HG03196 (cell line): ENCODE results near the gene TMCC2.

Experiments
- ATAC-seq: cut with Tn5 transposase; IDR thresholded peaks from one replicate; pipeline ENCODE4 v1.9.1; 2021; ENCODE audit not compliant: unreplicated experiment

TMCC2 gene

DNA sequence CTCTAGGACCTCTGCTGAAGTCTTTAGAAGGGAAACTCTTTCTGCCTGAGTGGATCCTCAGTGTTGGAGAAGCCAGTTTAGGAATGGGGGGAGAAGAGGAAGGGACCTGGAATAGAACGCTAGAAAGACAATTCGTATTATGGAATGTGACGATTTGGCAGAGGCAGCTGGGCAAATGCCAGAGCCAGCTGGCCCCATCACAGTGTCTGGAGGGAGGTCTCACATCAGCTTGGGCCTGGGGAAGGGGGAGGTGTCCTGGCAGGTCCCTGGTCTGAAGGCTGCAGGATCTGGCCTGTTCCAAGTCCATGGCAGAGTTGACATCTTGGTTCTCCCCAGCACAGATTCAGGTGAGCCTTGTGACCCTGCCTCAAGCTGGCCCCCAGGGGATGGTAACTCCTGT is 11.3 kb downstream of the TMCC2 start:
- ATAC-seq = no peak

DNA sequence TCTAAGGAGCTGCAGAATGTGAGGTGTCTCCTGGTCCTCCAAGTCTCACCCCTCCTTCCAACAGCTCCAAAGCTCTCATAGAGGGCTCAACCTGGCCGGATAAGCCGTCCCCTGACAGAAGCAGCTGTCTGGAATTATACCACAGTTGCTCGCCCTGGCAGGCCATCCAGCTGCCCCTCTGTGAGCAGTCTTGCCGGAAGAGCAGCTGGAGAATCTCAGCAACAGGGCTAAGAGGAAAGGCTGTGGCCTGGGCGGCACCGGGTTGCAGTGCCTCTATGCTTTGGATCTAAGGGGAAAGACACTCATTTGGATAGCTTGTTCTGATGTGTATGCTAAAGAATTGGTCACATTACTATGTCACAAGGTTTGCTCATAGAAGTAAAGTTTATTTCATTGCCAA is 12.4 kb downstream of the TMCC2 start:
- ATAC-seq = no peak

DNA sequence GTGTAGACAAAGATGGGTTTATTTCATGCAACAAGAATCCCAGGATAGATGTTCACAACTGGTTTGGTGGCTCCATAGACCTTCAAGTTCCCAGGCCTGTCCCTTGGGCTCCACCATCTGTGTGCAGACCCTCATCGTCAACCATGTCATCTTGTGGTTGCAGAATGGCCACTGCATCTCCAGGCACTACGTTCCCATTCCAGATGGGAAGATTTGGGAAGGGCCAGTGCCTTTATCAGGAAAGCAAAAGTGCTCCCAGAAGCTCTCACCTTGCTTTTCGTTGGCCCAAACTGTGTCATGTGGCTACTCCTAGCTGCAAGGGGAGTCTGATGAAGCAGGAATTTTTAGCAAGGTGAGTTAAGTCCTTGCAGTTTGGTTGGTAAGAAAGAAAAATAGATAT is 12.8 kb downstream of the TMCC2 start:
- no peak for ATAC-seq

DNA sequence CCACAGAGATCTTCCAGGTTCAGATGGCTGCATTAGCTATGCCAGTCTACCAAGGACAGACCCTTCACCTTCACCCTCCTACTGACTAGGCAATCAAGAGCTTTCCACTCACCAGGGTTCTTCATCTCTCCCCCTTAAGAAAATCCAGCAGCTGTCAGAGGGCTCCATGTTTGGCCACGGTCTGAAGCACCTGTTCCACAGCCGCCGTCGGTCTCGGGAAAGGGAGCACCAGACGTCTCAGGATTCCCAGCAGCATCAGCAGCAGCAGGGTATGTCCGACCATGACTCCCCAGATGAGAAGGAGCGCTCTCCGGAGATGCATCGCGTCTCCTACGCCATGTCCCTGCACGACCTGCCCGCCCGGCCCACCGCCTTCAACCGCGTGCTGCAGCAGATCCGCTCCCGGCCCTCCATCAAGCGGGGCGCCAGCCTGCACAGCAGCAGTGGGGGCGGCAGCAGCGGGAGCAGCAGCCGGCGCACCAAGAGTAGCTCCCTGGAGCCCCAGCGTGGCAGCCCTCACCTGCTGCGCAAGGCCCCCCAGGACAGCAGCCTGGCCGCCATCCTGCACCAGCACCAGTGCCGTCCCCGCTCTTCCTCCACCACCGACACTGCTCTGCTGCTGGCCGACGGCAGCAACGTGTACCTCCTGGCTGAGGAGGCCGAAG is 13.8 kb downstream of the TMCC2 start:
- no peak for ATAC-seq

DNA sequence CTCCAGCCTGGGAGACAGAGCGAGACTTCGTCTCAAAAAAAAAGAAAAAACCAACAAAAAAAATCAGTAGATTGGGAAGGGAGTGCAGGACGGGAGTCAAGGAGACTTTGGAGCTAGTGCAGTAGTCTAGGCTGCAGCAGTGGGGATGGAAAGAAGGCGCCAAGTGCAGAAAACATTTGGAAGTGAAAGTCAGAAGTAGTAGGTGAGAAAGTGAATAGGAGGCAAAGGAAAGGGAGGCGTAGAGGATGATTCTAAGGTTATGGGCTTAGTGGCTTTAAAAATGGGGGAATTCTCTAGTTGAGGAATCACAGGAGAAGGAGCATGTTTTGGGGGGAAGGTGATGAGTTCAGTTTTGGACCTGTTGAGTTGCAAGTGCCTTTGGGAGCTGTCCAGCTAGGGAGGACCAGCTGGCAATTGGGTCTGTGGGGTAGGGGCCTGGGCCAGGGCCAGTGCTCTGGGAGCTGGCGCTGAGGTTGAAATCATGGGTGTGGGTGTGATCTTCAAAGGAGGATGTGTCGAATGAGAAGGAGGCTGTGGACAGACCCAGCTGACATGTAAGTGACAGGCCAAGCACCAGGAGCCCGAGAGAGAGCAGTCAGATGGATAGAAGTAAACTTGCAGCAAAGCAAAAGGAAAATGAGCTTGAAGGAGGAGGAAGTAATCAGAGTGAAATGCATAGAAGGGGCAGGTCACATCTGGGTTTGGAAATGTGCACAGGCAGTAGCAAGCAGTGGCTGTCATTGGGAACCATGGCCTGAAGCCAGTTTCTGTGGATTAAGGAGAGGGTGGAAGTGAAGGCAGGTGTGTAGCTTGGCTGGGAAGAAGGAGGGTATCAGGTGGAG is 15.8 kb downstream of the TMCC2 start:
- no peak for ATAC-seq

DNA sequence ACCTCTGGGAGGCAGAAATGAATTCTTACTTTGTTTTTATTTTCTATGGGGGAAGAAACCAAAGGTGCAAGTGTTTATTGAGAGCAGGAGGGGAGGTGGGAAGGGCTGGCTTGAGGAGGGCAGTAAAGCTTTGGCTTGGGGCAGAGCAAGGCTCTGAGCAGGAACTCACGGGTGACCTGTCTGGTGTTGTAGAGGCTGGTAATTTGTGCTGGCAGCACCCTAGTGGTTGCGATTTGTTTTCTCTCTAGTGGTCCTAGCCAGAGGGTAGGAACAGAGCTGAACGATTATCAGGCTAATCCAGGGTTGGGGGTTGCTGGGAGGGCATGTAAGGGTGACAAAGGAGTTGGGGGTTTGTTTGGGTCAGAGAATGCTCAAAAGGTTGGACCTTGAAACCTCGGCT is 16.6 kb downstream of the TMCC2 start:
- ATAC-seq = no peak

DNA sequence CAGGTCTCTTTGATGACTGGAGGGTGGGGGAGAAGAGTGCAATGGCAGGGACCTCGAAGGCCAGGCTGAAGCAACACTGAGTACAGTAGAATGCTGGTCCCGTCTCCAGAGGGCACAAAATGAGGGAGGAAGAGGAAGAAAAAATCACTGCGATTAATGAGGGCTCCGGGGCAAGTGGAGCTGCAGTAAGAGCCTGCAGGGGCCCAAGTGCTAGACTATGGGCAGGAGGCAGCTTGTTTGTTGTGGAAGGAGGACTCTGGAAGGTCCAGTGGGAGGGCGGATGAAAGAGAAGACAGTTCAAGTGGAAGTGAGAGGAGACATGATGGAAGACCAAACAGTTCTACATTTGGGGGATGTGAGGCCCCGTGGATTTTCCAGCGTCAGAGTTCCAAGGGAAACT is 17.4 kb downstream of the TMCC2 start:
- no peak for ATAC-seq

DNA sequence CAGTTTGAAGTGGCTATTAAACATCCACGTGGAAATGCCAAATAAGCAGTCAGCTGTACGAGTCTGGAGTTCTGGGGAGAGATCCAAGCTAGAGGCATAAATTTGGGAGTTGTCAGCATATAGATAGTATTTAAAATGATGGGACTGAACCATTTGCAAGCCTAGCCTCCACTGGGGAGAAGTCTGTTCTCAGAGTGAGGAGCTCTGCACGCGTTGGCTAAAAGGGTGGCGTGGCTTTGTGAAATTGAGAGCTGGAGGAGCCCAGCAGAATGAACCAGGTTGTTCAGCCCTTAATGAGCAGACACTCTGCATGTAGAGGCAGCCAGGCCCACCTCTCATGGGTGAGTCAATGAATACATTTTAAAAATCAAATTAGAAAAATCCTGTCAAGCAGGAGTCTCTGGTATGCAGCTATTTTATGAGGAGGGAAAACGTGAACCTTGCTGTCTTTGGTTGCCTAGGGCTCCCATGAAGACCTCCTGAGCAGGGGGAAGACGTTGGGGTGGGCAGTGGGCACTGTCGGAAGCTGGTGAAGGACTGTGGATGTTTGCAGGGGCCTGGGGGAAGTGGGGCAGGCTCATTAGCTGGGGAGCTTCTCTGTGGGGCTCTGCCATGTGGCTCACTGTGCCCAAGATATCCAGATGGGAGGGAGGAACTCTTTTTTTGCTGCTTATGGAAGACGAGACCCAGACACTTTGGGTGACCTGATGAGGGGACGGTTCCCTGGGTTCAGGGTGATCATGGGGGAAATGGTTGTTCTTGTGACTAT is 18.8 kb downstream of the TMCC2 start:
- ATAC-seq = no peak

DNA sequence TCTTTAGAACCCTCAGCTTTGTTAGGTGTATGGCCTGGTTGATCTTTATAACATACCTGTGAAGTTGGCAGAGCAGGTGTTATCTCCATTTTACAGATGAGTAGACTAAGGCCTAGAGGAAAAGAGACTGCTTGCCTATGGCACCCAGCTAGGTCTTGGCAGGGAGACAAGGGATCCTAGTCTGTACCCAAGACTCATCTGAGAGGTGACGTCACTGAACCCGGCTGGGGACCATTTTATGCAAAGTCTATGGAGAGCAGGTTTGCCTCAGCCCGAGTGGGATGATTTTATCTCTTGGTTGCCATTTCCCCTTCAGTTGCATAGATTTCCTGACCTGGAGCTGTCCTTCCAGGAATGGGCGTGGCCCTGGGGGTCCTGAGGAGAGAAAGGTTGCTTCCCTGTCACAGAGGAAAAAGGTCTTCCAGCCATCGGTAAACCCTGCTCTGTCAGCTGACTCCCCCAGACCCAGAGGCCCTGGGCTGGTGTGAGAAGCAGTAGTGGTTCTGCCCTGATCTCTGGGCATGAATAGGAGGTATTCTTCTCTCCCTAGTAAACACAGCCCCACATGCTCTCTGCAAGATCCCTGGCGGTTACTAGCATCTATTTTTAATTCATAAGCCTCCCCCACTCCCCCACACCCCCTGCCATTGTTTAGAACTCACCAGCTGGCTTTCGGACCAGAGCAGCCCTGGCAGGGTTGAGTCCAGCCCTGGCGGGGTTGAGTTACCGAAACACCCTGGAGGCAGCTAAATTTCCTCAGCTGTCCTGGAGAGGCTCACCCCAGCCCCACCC is 19.6 kb downstream of the TMCC2 start:
- no peak for ATAC-seq

DNA sequence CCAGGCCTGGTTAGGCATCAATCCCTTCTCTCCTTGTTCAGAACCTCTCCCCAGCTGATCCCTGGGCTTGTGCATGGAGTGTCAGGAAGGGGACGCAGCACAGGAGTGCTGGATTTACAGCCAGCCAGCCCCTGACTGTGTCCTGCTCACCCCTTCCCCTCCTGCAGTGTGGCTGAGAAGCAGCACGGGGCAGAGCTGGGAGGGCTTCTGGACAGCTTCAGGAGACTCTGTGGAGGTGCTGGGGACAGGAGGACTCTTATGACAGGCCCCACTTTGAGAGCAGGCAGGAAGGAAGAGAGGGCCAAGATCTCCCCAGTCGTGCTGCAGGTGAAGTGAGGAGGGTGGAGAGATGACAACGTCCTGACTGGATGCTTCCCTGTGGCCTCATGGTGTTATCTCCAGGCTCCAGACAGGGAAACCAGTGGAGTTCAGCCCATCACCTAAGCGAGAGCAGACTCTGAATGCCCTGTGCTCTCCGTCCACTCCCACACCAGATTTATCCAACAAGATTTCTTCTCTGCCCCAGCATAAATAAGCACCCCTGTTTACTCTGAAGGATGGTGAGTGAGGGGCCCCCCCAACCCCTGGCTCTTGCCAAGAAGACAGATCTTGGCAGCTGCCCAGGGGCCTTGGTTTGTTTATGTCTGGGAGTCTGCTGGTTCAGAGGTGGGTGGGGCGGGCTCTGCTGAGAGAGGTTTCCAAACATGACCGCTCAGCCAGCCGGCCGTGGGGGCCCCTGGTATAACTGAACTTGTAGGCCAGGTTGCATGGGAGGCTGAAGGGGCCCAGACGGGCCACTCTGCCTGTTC is 21.3 kb downstream of the TMCC2 start:
- no peak for ATAC-seq

DNA sequence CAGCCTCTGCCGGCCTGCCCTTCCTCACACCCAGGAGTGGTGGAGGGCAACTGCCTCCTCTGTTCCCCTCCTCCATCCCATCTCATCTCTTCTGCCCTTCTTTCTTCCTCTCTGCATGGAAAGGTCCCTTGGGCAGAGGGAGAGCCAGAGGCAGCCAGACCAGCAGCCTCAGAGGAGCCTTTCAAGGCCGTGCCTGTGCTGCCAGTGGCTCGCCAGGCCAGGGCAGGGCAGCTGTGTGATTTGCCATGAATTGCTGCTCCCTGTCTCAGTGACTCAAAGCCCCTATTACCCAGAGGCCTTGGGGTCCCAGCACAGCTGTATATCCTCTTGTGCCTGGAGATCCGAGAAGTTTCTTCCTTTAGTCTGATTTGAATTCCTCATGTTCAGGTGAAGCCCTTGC is 21.9 kb downstream of the TMCC2 start:
- ATAC-seq = no peak

DNA sequence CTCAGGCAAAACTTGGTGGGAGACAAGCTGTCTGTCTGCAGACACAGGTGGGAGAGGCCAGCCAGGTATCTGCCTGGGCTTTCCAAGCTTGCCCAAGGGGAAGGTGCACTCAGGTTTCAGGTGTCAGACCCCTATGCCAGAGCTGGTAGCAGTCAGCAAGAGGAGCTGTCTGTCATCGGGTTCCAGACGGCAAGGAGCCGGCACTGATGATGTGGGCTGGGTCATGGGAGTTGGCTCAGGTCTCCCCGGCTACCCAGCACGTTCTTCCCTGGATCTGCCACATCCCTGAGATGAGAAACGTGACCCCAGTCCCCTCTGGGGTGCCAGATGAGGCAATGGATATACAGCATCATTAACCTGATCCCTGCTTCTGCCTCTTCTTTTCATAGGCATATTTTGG is 23.0 kb downstream of the TMCC2 start:
- ATAC-seq = no peak

DNA sequence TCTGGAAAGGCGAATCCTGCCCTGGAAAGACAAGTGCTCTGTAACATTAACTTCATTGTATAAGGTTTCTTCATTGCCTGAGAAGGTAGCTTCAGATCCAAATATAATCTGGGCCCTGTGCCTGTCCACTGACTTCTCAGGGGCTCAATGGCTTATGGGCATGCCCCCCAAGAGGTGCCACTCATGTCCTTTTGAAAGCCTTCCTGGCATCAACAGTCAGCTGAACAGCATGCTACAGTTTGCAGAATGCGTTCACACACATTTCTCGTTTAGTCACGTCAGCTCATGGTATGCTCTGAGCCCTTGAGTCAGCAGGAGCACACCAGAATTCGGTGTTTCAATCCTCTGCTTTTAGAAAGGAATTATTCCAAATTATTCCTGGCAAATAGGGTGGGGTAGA is 23.8 kb downstream of the TMCC2 start:
- ATAC-seq = no peak

DNA sequence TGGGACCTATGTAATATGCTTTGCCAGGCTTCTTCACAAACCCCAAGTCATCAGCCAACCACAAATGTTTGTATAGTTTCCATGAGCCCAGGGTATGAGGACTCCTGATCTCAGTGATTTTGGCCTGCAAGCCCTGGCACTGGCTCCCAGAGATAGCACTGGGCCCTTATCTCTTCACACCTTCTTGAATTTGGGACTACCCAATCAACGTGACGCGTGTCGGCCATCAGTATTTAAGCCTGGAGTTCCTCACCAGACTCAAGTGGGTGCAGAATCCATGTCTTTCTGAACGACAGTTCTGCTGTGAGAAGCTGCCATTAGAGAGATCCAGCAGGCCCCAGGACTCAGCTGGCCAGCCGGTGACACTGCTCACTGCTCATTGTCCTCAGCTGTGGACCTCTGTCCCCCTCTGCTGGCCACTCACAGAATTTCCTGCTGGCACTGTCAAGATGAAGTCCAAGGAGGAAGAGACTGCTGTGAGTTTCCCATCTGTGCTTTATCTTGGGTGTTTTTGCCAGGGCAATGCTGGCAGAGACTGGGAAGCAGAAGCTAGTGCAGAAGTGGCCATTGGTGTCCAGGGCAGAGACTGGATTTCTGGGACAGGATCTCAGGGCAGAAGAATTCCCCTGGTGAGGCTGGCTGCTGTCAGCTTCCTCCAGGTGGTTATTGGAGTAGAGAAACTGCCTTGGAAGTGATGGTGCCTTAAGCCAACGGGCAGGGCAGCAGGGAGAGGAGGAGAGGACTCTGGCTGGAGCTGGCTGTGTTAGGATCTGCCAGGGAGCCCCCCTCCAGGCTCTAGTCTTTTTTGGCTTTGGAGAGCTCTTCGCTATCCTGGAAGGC is 28.4 kb downstream of the TMCC2 start:
- ATAC-seq = no peak

DNA sequence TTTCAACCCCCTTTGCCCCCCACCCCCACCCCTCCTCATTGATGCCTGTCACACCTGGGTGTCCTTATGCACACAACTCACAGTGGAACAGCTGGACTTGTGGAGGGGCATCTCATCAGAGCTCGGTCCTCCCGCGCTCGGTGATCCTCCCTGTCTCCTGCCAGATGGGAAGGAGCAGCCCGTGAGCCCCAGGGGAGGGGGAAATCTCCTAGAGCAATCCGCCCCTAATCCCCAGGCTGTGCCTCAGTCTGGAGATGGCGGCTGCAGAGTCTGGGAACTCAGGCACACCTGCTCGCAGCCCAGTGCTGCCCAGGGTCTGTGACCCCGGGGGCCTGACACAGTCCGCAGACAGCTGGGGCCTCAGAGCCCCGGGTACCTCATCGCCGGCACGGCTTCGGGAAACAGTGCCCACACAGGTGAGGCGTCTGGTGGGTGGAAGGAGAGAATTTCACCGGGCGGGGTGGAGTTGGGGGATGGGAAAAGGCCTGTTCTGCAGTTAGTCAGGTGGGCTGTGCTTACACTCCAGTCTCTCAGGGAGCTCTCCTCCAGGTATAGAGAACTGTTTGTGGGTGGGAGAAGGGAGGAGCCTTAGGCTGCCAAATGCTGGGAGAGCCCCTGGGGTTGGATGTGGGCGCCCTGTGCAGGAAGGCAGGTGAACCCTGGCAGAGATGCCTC is 29.3 kb downstream of the TMCC2 start:
- ATAC-seq = no peak

DNA sequence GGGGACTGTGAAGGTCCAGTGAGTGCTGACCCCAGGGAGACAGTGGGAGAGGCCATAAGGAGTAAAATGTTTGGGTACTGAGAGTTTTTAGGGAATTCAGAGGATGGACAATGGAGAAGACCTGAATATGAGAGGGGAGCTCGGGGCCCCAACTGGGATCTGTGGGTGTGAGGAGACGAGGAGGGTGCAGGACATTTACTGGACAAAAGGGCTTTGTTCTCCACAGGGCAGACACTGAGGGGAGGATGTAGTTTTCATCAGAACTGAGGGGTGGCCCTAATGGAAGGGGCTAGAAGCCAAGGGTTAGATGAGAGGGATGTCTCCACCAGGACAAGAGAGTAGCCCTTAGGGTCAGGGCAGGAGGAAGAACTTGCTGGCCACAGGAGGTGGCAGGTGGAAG is 30.0 kb downstream of the TMCC2 start:
- ATAC-seq = no peak

DNA sequence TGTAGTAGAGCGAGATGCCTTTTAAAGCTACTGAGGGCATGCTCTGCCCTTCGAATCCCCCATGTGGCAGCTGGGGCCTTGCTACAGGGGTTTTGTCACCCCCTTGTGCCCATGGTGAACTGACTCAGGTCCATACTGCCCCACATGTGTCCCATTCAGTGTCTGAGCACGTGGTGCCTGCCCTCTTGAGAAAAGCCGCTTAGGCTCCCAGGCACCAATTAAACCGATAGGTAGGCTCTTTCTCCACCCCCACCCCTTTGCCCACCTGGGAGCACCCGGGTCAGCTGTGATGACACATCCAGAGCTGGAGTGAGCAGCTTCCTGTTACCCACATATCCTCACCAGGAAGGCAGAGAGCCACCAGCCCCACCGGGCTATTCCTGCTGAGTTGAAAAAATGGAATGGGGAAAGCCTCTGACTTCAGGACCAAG is 30.5 kb downstream of the TMCC2 start:
- no peak for ATAC-seq

DNA sequence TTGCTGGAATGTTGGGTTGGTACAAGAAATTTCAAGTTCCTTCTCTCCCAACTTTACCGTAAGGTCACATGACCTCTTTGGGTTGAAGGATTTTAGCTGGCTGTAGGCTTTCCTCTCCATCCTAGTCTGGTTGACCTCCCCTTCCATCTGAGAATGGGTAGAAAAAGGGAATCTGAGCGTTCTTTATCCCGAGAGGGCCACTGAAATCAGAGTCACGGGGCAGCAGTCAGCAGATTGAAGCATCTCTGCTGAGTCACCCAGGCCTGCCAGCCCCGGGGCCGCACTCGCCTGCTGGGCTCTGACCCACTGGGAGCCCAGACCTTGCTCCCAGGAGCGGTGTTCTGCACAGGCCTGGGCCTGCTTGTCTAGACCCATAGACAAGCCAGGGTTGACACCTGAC is 31.0 kb downstream of the TMCC2 start:
- ATAC-seq = no peak

DNA sequence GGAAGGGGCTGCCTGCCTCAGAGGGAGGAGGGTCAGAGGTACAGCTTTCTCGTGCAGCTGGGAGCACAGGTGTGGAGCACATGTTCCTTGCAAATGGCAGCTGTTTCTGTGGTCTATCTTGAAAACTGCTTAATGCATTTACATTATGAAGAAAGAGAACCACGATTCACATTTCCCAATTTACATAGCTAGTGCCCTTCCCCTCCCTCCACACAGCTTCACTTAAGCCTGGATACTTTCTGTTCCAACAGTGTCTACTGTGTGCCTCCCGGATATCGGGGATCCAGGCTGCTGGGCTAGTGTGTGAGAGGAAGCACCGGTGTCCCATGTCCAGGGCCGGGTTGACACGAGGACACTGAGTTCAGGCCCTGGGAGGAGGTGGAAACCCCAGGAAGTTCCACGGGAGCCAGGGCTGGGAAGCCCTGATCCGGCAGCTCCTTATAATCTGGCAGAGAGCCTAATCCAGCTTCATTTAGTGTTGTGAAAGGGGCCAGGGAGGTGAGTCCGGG is 31.6 kb downstream of the TMCC2 start:
- ATAC-seq = no peak
